GM08714 (cell line): ENCODE results near the gene USP32.

Source experiments
- H3K4me3 ChIP-seq: fragments of 200-500 bp; sonication (Bioruptor generic); 2 replicates; pipeline ENCODE4 v1.5.1; 2014; ENCODE audit warnings: mild to moderate bottlenecking, low read length, inconsistent platforms
- ZNF274 ChIP-seq: IDR thresholded peaks from 2 replicates; pipeline ENCODE4 v1.6.1; 2012; ENCODE audit warnings: mild to moderate bottlenecking, low read depth, low read length

USP32 gene

DNA sequence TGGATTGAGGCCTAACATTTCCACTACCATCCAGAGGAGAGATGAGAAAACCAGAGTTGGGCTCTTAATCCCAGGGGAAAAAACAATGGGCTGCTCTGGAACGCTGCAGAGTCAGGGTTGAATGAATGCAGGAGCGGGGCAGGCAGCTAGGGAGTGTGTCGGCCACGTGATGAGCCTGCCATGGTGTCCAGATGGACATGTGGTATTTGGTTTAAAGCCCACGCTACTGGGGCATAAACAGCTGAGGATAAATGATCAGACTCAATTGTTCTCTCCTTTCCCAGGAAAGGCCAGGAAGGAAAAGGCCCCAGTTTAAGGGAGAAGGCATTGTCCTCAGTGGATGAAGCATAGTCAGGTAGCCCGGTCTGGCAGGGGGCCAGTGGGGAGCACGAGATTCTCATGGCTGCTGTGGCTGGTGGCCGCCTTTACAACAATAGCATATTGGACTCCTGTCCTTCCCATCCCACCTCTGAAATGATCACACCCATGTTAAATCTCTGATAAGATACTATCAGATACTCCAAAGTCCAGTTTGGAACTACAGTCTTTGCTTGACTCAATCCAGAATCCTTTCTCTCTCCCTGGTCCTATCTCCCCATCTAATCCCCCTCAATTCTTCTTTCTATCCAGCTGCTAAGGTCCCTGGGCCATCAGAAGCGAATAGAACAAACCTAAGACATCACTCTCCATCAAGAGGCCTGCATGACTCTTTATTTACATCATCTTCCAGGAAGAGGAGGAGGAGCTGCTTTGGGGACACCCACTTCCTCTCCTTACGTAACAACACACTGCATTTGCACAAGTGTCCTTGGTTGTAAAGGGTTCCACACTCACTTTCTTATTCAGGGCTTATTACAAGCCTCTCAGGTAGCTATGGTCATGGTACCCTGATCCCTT is 221.8 kb downstream of the USP32 start:
- TF ChIP-seq ZNF274, result no peak

DNA sequence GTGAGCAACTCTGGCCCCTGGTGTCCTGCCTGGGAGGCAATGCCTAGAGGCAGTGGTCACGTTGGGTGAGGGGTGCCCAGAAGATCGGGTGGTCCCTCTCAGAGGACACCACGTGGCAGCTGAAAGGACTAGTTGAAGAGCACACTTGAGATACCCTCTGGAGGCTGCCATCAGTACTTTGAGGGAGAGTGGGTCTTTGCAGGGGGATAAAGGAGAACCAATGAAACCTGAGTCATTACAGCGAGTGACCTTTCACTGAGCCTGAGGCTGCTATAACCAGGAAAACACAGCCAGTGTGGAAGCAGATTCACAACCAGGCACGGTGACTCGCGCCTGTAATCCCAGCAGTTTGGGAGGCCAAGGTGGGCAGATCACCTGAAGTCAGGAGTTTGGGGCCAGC is 223.3 kb downstream of the USP32 start:
- no peak overlapping the region for H3K4me3 ChIP-seq
- no peak for TF ChIP-seq ZNF274

More for the DNA sequence above, 221.8 kb downstream of the USP32 start:
- H3K4me3 ChIP-seq, result no peak overlapping the region

DNA sequence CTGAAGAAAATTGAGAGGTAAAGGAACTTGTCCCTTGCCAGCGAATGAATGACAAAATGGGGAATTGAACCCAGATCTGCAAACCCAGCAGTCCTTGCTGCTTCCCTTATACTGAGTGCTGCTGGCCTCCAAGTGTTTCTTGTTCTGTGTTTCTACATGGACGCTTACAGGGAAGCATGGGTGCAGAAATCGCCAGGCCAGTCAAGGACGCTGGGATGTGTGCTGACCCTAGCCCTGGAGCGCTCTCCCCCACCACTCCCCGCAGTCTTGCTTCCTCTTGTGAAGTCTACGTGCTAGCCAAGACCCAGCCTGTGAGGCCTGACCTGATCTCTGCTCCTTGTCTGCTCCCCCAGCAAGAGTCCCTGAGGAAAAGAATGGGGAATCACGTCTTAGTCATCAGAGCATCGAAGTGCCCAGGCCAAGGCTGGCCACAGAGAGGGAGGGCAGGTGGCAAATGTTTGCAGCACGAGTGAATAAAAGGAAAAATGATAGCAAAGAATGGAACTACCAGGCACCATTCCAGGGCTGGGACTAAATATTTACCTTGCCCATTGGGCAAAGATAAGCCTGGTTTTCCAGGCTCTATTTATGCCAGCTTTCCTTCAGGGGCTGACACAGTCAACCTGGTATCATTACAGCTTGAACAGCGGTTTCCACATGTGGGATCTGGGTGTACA is 224.7 kb downstream of the USP32 start:
- TF ChIP-seq ZNF274, result no peak
- H3K4me3 ChIP-seq, result no peak overlapping the region

DNA sequence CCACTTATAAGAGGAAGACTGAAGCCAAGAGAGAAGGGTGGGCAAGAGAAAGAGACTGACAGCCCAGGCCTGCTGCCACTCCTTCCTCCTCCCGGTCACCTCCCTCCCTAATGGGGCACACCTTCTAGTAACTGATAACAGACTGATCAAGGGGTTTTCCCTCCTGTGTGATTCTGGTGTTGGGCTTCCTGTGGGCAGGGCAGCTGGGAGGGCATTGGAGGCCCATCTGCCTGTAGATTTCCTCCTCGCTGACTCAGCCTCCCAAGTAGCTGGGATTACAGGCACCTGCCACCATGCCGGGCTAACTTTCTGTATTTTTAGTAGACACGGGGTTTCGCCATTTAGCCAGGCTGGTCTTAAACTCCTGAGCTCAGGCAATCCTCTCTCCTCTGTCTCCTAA is 226.0 kb downstream of the USP32 start:
- TF ChIP-seq ZNF274, result no peak
- no peak overlapping the region for H3K4me3 ChIP-seq

DNA sequence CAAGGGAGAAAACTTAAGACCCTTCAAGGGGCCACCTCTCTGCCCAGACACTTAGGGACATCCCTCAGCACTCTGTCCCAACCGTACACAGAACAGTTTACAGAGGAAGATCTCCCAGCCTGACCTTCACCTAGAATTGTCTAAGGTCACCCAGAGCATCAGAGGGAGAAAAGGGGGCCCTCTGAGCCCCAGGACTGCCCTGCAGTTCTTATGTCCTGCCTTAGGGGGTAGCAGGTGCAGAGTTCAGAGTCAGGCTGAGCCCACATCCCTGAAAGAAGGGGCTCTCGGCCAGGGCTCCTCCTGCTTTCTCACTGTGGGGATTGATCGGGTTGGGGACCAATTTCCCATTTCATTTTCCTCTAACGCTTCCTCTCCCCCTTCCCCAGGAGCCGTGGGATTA is 226.7 kb downstream of the USP32 start:
- H3K4me3 ChIP-seq, result no peak overlapping the region
- TF ChIP-seq ZNF274, result no peak

DNA sequence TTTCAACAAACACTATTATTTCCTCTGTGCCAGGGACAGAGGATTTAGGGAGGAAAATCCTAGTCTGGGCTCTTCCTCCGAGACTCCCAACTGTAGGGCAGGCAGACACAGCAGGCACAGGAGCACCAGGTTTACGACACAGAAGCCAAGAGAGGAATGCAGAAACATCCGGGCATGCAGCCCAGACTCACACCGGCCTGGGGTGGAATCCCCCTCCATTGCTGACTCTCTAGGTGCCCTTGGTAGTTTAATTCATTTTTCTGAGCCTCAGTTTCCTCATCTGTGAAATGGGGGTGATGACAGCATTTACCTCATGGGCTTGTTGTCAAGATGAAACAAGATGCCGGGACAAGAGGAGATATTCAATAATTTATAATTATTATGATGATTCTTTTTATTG is 227.2 kb downstream of the USP32 start:
- no peak overlapping the region for H3K4me3 ChIP-seq
- no peak for TF ChIP-seq ZNF274

DNA sequence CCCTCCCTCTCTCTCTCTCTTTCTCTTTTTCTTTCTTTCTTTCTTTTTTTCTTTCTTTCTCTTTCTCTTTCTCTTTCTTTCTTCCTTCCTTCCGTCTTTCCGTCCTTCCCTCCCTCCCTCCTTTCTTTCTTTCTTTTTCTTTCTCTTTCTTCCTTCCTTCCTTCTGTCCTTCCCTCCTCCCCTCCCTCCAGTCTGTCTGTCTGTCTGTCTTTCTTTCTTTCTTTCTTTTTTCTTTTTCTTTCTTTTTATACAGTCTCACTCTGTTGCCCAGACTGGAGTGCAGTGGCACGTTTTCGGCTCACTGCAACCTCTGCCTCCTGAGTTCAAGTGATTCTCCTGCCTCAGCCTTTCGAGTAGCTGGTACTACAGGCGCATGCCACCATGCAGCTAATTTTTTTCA is 227.8 kb downstream of the USP32 start:
- H3K4me3 ChIP-seq, result no peak overlapping the region
- no peak for TF ChIP-seq ZNF274

DNA sequence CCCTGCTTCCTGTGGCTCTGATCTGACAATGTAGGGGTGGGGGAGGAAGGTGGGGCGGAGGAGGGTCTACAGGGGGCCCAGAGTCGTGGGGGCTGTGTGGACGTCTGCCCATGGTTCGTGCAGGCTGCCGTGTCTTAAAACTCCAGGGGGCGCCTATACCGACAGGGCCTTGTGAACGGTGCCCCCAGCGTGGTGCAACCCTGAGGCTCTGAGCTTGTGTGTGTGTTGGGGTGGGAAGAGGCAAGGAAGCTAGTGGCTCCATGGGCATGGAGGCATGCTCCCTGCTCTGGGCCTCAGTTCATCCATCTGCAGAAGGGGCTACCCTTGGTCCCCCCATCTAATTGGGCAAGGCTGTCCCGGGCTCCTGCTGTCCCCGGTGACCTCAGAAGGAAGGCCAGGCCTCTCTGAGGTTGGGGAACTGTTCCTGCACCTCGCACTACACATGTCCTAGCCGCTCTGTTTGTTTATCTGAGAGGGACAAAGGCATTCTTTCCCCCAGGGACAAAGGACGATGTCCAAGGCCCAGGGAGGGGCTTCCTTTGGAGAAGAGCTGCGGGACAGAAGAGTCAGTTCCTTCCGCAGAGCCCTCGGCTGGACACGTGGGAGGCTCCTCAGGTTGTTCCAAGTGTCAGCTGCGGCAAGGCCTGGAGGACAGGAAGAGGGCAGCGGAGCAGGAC is 228.7 kb downstream of the USP32 start:
- TF ChIP-seq ZNF274, result no peak

DNA sequence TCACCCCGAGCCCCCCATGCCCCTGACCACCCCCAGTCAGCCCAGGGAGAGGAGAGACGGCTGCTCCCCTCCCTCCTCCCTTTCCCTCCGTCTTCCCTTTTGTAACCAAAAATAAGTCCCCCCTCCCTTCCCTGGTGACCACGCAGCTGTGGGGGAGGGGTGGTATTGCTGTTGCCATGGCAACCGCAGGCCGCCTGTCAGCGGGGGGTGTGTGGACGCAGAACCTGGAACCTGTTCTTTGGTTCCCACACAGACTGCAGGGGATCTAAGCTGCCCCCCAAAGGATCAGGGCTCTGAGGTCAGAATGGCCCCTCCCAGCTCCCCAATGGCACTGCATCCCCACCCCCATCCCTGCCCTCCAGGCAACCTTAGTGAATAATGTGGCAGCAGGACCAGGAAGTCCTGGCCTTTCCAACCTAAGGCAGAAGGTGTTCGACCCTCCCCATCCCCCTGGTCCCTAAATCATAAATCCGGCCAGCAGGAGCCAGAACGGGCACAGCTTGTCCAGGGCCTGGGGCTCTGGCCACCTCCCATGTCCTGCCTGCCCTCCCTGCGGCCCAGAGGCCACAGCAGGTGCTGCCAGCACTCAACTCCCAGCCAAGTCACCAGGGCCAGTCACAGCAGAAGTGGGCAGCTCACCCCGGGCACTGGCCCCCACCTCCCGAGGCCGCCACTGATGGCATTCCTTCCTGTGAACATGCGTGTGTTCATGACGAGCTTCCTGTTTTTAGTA is 230.2 kb downstream of the USP32 start:
- H3K4me3 ChIP-seq, result no peak overlapping the region
- TF ChIP-seq ZNF274, result no peak

More for the DNA sequence above, 228.7 kb downstream of the USP32 start:
- H3K4me3 ChIP-seq, result no peak overlapping the region

DNA sequence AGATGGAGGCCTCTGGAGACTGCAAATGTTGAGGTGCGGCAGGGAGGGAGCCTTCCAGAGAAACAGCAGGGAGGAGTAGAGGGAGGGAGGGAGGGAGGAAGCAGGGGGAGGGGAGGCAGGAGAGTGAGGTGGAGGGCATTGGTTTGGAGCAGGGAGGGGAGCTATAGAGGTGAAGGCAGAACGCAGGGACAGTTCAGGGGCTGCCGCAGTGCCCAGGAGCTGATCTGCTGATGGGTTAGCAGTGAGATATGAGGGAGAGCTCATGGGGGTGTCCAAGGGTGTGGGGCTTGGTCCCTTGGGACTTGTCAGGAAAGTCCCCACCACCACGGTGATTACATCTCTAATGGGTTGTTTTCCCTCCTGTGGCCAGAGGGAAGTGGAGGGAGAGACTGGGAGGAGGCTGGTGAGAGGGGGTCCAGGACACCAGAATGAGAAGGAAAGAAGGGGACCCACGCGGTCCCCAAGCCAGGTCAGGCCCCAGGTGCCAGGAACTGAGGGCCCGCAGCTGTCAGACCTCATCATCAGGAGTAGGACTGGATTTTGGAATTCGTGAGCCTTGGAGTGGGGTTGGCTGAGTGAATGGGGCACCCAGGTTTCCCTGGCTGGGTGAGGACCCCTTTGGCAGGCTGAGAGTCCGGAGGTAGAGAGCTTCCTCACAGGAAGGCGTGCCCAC is 231.0 kb downstream of the USP32 start:
- TF ChIP-seq ZNF274, result no peak
- no peak overlapping the region for H3K4me3 ChIP-seq

DNA sequence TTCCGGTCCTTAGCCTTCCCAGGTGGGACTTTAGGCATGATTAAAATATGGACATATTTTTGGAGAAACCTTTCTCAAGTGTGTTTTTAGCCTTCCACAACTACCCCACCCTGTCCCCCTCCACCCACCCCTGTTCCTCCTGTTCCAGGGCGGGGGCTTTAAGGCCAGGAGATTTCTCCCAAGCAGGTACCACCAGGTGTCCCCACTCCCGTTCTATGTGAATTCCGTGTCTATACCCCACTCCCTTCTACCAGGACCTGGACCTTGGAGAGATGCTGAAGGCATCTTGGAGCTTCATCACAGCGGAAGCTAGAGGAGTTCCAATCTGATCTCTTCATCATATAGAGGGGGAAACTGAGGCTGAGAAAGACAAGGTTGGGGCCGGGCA is 232.5 kb downstream of the USP32 start:
- no peak overlapping the region for H3K4me3 ChIP-seq
- no peak for TF ChIP-seq ZNF274

DNA sequence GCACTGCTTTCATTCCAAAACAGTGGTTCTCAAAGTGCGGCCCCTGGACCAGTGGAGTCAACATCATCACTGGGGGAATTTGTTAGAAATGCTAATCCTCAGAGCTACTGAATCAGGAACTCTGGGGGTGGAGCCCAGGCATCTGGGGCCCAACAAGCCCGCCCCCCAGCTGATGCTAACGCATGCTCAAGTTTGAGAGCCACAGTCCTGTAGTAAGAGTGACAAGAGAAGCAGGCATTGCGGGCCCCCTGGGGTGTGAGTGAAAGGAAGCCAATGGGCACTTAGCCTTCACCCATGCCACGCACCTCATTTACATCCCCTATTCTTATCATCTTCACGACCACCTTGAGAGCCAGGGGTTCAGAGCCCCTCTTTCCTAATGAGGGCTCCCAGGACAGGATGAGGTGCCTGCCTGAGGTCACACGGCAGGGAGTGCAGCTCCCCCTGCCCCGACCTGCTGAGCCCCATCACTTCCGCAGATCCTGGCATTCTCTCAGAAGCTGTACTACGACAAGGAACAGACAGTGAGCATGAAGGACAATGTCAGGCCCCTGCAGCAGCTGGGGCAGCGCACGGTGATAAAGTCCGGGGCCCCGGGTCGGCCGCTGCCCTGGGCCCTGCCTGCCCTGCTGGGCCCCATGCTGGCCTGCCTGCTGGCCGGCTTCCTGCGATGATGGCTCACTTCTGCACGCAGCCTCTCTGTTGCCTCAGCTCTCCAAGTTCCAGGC is 233.0 kb downstream of the USP32 start:
- no peak for TF ChIP-seq ZNF274
- H3K4me3 ChIP-seq, result no peak overlapping the region

DNA sequence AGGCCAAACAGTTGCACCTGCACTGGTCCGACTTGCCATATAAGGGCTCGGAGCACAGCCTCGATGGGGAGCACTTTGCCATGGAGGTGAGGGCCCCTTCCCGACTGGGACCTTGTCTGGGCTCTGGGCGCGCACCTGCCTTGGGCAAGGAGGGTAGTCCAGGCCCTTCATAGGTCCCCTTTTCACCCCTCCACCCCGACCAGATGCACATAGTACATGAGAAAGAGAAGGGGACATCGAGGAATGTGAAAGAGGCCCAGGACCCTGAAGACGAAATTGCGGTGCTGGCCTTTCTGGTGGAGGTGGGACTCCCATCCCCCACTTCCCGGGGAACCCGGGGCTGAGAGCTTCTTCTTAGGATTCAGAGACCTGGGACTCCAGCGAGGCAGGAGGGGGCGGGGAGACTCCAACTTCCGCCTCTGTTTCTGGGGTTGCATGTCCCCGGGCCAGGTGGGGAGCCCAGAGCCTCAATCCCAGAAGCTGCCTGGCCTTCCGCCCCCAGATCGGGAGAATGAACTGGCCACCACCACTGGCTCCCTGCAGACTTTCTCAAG is 234.4 kb downstream of the USP32 start:
- TF ChIP-seq ZNF274, result no peak
- H3K4me3 ChIP-seq, result no peak overlapping the region

DNA sequence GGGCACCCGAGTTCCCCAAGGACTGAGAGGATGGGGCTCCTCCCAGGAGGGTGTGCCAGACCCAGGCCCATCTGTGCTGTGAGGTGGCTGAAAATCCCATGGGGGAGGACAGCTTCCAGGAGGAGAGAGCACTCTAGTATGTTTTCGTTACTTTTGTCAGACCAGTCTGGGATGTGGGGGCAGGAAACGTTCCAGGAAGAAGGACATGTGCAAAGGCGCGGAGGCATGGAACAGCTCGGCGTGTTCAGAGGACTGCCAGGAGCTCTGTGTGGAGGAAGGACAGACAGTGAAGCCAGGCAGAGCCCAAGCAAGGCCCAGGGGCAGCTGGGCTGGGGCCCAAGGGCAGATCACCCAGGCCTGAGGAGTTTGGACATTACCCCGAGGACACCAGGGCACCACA is 235.2 kb downstream of the USP32 start:
- no peak for TF ChIP-seq ZNF274

More for the DNA sequence above, 235.2 kb downstream of the USP32 start:
- no peak overlapping the region for H3K4me3 ChIP-seq
